ENCODE results near the gene GRAMD1B. TPM values are rescaled to one million over a fixed set of nuclear protein-coding genes. Genes with fewer than 3 reads are reported as not detected.
"Not testable (repeated sequence)": the region's sequence is repeated elsewhere in the genome, so short reads cannot be mapped to it uniquely, and the experiment has no call there.

The GRAMD1B gene
- total RNA-seq, 6 donors from 2014 or later, result 5.8 to 132 (median 10.1) TPM

DNA sequence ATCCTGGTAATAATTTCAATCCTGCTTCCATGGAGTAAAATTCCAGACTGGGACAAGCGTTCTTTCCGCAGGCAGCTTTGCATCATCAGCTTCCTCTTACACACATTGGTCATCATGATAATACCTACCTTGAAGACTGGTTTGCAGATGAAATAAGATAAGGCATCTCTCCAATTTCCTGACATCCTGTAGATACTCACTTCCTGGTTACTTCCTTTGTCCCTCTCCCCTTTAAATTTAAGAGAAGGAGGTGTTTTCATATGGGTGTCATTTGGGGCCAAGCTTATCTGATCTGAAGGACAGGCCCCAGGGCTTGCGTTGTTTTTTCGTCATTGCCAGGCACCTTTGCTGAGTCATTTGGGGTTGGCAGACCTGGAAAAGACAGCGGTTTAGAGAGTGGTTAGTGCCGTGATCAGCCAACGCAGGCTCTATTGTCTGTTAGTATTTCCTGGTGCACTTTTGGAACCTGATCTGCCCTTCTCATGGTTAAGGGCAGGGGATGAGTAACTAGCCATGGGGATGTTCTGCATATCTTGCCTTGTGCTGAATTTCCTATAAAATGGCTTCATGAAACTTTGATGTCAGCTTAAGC is 24.1 kb downstream of the GRAMD1B start:
- H3K9me3 ChIP-seq, result no peaks in the 10 kb centered on the region
- 44 to 59% methylated on average over 7 of the region's 7 CpGs for WGBS, 2 donors
- no peak for DNase-seq
- no peaks in the 10 kb centered on the region for H3K27me3 ChIP-seq
- H3K4me3 ChIP-seq, result no peak overlapping the region
- H3K27ac ChIP-seq, result peak overlapping the region in 1 of 4 donors; percentile 18
- H3K4me1 ChIP-seq, result peaks cover 3 to 7% (median 5%) of the 10 kb centered on the region in 4 donors
- TF ChIP-seq, protein P1, sequence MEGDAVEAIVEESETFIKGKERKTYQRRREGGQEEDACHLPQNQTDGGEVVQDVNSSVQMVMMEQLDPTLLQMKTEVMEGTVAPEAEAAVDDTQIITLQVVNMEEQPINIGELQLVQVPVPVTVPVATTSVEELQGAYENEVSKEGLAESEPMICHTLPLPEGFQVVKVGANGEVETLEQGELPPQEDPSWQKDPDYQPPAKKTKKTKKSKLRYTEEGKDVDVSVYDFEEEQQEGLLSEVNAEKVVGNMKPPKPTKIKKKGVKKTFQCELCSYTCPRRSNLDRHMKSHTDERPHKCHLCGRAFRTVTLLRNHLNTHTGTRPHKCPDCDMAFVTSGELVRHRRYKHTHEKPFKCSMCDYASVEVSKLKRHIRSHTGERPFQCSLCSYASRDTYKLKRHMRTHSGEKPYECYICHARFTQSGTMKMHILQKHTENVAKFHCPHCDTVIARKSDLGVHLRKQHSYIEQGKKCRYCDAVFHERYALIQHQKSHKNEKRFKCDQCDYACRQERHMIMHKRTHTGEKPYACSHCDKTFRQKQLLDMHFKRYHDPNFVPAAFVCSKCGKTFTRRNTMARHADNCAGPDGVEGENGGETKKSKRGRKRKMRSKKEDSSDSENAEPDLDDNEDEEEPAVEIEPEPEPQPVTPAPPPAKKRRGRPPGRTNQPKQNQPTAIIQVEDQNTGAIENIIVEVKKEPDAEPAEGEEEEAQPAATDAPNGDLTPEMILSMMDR (IDR thresholded peaks at IDR 0.05), result no peak
- TF ChIP-seq POLR2AphosphoS5 (IDR thresholded peaks at IDR 0.05) (no peak), EP300 (IDR thresholded peaks at IDR 0.05) (no peak), POLR2A (IDR thresholded peaks at IDR 0.05) (no peak)
- no peak for ATAC-seq (ENCODE audit: low FRiP score in 2 of 2)
- H3K36me3 ChIP-seq, result no peaks in the 10 kb centered on the region

DNA sequence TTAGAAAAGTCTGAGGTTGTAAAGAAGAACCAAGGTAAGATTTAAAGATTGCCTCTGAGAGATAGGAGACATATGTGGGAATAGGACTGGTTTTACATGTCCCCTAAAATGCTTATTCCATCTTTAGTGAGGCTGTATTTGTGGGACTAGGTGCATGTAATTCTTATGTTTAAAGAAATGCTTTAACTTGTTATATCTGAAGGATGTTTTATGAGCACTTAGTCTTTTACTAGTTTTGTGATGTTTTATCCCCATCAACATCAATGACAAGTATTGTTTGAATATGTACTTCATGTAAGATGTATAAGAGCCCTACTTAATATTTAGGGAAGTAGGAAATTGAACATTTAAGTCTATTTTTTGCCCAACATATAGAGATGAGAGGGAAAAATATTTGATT is 24.7 kb downstream of the GRAMD1B start:
- TF ChIP-seq POLR2AphosphoS5 (IDR thresholded peaks at IDR 0.05), result no peak
- no peak for TF ChIP-seq EP300 (IDR thresholded peaks at IDR 0.05)
- TF ChIP-seq, protein P1 (IDR thresholded peaks at IDR 0.05), result no peak
- no peak for TF ChIP-seq POLR2A (IDR thresholded peaks at IDR 0.05)
- ATAC-seq (ENCODE audit: low FRiP score in 2 of 2), result no peak

DNA sequence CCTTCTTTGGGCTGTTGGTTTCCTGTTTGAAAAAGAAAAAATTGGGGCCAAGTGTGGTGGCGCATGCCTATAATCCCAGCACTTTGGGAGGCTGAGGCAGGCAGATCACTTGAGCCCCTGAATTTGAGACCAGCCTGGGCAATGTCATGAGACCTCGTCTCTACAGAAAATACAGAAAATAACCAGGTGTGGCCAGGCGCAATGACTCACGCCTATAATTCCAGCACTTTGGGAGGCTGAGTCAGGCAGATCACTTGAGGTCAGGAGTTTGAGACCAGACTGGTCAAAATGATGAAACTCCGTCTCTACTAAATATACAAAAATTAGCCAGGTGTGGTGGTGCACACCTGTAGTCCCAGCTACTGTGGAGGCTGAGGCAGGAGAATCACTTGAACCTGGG is 26.4 kb downstream of the GRAMD1B start:
- DNase-seq; ATAC-seq (ENCODE audit: low FRiP score in 2 of 2); H3K4me1 ChIP-seq; H3K9me3 ChIP-seq; H3K27me3 ChIP-seq; H3K36me3 ChIP-seq; H3K4me3 ChIP-seq: not testable (repeated sequence)
- peak overlapping the region in 1 of 4 donors; percentile 76 for H3K27ac ChIP-seq
- 93 to 95% methylated on average over 5 of the region's 5 CpGs for WGBS, 2 donors

More for the DNA sequence above, 24.7 kb downstream of the GRAMD1B start:
- DNase-seq, result no peak
- Histone ChIP-seq H3K4me1 (peaks cover 3 to 7% (median 5%) of the 10 kb centered on the region in 4 donors), H3K4me3 (no peak overlapping the region), H3K36me3 (no peaks in the 10 kb centered on the region), H3K27ac (peak overlapping the region in 1 of 4 donors; percentile 8), H3K9me3 (no peaks in the 10 kb centered on the region), H3K27me3 (no peaks in the 10 kb centered on the region)

DNA sequence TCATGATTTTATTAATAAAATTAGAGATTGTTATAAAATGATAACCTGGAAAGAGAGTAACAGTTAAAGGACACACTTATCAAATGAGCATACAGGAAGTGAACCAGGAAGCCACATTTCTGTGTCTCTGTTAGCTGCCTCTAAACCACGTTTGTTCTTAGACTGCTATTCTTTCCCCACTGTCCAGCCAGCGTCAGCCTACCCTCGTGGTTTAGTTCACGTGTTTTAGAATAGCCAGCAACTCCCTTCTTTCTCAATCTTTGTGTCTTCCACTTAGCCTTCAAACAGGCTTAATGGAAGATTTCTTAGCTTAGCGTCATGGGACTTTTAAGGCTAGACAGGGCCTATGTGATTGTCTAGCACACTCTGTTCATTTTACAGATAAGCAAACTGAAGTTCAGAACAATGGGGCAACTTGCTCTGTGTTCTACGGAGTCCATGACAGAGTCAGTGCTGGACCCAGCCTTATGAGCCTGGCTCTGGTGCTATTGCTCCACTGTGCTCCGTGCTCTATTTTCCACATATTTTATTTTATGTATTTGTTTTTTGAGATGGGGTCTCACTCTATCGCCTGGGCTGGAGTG is 27.2 kb downstream of the GRAMD1B start:
- Histone ChIP-seq H3K4me1 (peaks cover 3 to 8% (median 5%) of the 10 kb centered on the region in 4 donors), H3K4me3 (no peak overlapping the region), H3K27ac (peak overlapping the region in 3 of 4 donors; percentile 55 to 76 (median 57)), H3K27me3 (no peaks in the 10 kb centered on the region), H3K9me3 (no peaks in the 10 kb centered on the region), H3K36me3 (no peaks in the 10 kb centered on the region)
- TF ChIP-seq, protein P1 (IDR thresholded peaks at IDR 0.05), result no peak
- TF ChIP-seq POLR2A (IDR thresholded peaks at IDR 0.05) (peak in 1 of 4 donors; percentile 54), POLR2AphosphoS5 (IDR thresholded peaks at IDR 0.05) (no peak), EP300 (IDR thresholded peaks at IDR 0.05) (peak in 1 of 4 donors; percentile 53)
- DNase-seq, result peak in 1 of 2 donors; percentile 44
- peak in 1 of 2 donors; percentile 78 for ATAC-seq (ENCODE audit: low FRiP score in 2 of 2)
- 46 to 62% methylated on average over 8 of the region's 8 CpGs for WGBS, 2 donors

DNA sequence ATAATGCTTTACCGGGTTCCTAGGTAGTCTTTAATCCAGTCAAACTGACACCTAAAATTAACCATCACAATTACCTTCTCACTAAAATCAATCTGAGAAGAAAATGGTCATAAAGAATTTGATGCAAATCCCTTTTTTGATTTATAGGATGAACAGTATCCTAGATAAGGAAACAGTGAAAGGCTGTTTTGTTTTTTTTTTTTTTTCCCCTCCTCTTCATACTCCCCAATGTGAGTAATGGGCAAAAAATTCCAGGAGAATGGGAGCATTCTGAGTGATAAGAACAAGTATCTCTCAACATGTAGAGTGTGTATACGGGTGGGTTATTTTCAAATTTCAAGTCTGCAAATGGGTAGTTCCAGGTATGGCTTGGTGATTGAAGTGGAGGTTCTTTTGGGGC is 28.4 kb downstream of the GRAMD1B start:
- no peak for ATAC-seq (ENCODE audit: low FRiP score in 2 of 2)
- WGBS, 2 donors, result 89 to 96% methylated on average over 2 of the region's 2 CpGs
- H3K4me1 ChIP-seq, result peaks cover 3 to 7% (median 4%) of the 10 kb centered on the region in 4 donors
- TF ChIP-seq POLR2A (IDR thresholded peaks at IDR 0.05) (no peak), EP300 (IDR thresholded peaks at IDR 0.05) (no peak), POLR2AphosphoS5 (IDR thresholded peaks at IDR 0.05) (no peak)
- TF ChIP-seq, protein P1 (IDR thresholded peaks at IDR 0.05), result no peak
- H3K36me3 ChIP-seq, result no peaks in the 10 kb centered on the region
- no peaks in the 10 kb centered on the region for H3K9me3 ChIP-seq
- H3K4me3 ChIP-seq, result no peak overlapping the region
- no peaks in the 10 kb centered on the region for H3K27me3 ChIP-seq
- no peak for DNase-seq
- peak overlapping the region in 1 of 4 donors; percentile 76 for H3K27ac ChIP-seq
